ENCODE results near the gene CFAP57.

CFAP57 gene

DNA sequence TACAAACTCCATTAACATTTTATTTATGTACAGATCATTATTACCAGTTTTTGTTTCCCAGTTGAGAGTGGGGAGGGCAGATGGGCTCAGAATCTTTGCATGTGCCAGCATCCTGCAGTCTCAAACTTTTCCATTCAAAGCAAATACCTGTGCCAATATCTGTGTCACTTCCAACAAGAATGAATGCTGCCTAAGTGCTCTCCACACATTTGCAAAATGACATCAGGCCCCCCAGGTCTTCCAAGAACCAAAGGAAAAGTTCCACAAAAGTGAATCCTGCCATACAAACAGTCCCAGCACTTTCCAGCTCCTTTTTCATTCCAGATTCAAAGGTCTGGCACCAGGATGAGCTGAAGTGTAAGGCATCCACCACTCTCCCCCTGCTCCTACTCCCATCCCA lies 127.0 kb downstream of the CFAP57 start:
- DNase-seq (ENCODE audit: low read depth) = no peak

DNA sequence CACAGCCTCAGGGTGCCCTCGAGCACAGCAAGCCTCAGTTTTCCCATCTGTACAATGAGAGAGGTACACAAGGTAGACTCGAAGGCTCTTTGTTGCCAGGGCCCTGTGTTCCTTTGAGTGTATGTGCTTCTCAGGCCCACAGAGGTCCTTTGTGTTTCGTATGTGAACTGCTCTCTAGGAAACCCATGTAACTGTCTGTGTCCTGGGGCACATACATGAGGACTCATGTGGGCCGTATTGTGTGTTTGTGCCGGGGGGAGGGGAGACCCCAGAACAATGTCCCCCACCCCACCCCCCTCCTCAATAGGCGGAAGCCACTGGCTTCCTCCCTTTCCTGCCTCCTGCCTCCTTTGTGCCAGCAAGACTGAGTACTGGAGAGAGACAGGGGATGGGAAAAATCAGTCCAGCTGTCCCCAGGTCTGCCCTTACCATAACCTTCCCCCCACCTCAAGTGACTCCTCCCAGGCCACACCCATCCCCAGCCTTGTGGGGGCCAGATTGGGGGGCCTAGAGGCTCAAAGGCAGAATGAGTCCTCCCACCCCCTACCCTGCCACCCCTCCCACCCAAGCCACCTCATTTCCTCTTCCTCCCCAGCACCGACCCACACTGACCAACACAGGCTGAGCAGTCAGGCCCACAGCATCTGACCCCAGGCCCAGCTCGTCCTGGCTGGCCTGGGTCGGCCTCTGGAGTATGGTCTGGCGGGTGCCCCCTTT lies 128.4 kb downstream of the CFAP57 start, which contains the start of gene TIE1:
TSS of gene TIE1 (plus strand) at position 605 of the 717 bp plus-strand sequence. CDS start at position 695, 90 bp downstream.
- DNase-seq (ENCODE audit: low read depth) = no peak

DNA sequence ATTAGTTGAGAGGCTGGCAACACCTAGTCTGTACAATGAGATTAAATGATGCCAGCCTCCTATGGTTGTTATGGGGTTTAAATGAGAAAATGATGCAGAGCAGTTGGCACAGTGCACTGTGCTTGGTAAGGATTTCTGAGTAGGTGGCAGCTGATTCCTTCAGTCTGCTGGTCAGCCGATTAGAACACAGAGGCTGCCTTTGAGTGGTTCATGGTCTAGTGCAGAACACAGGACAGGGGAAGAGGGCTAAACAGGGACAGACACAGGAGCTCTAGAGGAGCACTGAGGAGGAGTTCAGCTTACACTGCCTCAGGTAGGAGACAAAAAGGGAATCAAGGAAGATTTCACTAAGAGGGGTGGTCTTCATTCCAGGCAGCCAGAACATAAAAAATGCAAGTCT lies 130.1 kb downstream of the CFAP57 start:
- no peak for DNase-seq (ENCODE audit: low read depth)

DNA sequence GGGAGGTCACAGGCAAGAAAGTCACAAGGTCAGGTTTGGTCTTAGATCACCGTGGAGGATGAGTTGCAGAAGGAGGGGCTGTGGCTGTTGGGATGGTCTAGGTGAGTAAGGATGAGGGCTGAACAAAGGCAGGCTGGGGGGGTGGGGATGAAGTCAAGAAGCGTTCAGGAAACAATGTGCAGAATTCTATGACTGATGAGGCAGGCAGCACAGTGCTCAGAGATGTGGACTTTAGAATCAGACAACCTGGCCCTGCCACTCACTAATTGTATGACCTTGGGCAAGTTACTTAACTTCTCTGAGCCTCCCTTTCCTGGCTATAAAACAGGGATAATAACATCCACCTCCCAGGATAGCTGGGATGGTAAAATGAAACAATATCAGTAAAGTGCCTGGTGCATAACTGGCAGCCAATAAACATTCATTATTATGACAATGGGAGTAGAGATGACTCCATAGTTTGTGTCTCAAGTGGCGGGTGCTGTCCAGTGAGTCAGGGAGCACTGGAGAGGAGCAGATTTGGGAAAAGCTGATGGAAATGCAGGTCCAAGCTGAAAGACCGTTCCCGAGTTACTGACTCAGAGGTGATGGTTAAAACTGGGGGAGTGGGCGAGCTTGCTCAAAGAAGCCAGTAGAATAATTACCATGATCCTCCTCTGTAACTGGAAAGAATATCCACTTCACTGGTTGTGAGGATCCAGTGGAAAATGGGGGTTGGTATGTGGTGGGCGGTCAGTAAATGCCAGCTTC lies 130.8 kb downstream of the CFAP57 start:
- DNase-seq (ENCODE audit: low read depth) = no peak

DNA sequence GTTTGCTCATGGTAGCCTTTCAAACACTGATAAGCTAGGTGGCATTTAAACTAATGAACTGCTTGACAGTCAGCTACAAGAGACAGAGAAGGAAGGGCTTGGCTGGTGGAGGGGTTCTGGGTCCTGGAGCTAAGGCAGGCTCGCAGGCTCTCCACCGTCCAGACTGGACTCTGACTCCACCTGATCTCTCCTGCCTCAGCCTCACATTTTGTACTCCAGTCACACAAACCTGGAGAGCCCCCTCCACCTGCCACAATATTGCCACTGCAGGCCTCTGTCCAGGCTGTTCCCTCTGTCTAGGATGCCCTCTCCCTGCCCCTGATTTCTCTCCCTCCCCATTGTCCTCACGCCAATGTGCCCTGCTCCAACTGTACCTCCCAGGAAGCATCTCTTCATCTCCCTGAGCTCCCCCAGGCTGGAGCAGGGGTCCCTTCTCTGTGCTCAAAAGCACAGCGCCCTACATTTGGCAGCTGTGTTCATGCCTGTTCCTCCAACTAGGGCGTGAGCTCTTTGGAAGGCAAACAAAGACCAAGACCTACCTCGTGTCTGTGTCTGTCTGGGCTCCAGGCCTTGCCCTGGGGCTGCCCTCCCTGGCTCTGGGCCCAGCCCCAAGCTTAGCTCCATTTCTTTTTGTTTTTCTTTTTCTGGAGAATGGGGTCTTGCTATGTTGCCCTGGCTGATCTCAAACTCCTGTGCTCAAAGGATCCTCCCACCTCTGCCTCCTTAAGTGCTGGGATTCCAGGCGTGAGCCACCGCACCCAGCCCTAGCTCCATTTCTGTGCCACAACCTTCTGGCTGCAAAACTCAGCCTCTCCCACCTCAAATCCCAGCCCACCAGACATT lies 131.6 kb downstream of the CFAP57 start:
- no peak for DNase-seq (ENCODE audit: low read depth)
